AG09309 (cell line): ENCODE data around the gene LEPROT.

Experiments
- DNase-seq: peaks from one replicate; pipeline ENCODE4 v3.0.0-alpha.2; 2010; ENCODE audit warnings: low read depth
- H3K4me3 ChIP-seq: 2 replicates; pipeline ENCODE4 v1.5.1; 2011; ENCODE audit warnings: mild to moderate bottlenecking, low read depth, low read length, moderate library complexity; ENCODE audit not compliant: control insufficient read depth
- CTCF ChIP-seq: IDR thresholded peaks from 2 replicates; pipeline ENCODE4 v1.5.1; 2011; ENCODE audit warnings: mild to moderate bottlenecking, low read depth, low read length, inconsistent platforms; ENCODE audit not compliant: insufficient read depth, control insufficient read depth; ENCODE audit errors: missing control alignments

LEPROT gene

GRCh38 chr1:65398083-65398482 is 22.4 kb upstream of the LEPROT start:
- no peak for TF ChIP-seq CTCF
- DNase-seq = no peak
- no peak overlapping the region for H3K4me3 ChIP-seq

GRCh38 chr1:65399003-65399402 is 21.5 kb upstream of the LEPROT start:
- no peak for TF ChIP-seq CTCF
- DNase-seq = no peak
- H3K4me3 ChIP-seq = no peak overlapping the region

GRCh38 chr1:65401612-65402011 is 18.9 kb upstream of the LEPROT start:
- TF ChIP-seq CTCF = no peak
- H3K4me3 ChIP-seq = no peak overlapping the region
- no peak for DNase-seq

- DNase-seq = no peak
- H3K4me3 ChIP-seq = no peak overlapping the region
- no peak for TF ChIP-seq CTCF
These were observed 15.5 kb upstream of the LEPROT start for GRCh38 chr1:65404941-65405340.

- H3K4me3 ChIP-seq = no peak overlapping the region
- no peak for TF ChIP-seq CTCF
- DNase-seq = no peak
These were observed 12.6 kb upstream of the LEPROT start for GRCh38 chr1:65407877-65408276.

GRCh38 chr1:65409314-65409713 is 11.2 kb upstream of the LEPROT start:
- no peak overlapping the region for H3K4me3 ChIP-seq
- no peak for DNase-seq
- TF ChIP-seq CTCF = no peak

GRCh38 chr1:65409816-65410326 is 10.6 kb upstream of the LEPROT start:
- TF ChIP-seq CTCF = no peak
- DNase-seq = no peak

More at GRCh38 chr1:65409816-65410326, 10.6 kb upstream of the LEPROT start:
- H3K4me3 ChIP-seq = no peak overlapping the region
